ENCODE data around the gene SSTR5. TPM values are rescaled to one million over a fixed set of nuclear protein-coding genes. Genes with fewer than 3 reads are reported as not detected.
"Not testable (repeated sequence)": the region's sequence is repeated elsewhere in the genome, so short reads cannot be mapped to it uniquely, and the experiment has no call there.

Gene SSTR5
- total RNA-seq, 2 donors from 2014 or later, result 1.3 to 10.7 TPM

- ATAC-seq (no peak), DNase-seq (no peak)
- intact Hi-C loops (cut with DNase I), result no loop called here
Measured at GRCh38 chr16:1081734-1082265, 9.3 kb downstream of the SSTR5 start.

- intact Hi-C loops (cut with DNase I), result no loop called here
- DNase-seq (no peak), ATAC-seq (peak in 1 of 2 donors; percentile 15)
Measured at GRCh38 chr16:1082266-1082951, 9.9 kb downstream of the SSTR5 start.

DNA sequence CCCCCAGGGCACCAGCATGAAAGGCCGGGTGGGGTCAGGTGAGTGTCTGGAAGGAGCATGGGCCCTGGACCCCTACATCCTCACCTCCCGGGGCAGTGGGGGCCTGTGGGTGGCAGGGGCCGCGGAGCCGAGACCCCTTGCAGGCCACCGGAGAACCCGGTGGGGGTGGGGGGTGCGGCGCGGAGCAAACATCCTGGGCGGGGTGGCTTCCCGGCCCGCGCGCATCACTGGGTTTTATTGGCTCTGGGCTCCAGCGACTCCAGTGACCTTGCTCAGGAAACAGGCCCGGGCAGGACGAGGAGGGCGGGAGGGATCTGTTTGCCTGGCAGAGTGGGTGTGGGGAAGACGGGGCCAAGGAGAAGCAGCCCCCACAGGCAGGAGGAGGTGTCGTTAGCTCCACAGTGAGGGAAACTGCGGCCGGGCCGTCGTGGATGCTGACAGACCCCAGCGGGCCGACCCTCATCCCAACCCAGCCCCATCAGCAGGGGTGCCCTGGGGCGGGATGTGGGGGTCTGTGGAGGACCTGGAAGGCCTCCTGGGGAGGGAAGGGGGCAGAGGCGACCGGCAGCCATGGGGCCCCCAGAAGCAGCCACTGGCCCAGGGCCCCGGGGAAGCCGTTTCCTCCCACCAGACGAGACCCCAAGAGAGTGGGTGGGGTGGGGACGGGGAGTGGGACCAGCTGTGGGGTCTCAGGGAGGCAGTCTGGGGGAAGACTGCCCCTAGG is 10.6 kb downstream of the SSTR5 start:
- intact Hi-C loops (cut with DNase I), result no loop called here
- ATAC-seq (no peak), DNase-seq (no peak)

DNA sequence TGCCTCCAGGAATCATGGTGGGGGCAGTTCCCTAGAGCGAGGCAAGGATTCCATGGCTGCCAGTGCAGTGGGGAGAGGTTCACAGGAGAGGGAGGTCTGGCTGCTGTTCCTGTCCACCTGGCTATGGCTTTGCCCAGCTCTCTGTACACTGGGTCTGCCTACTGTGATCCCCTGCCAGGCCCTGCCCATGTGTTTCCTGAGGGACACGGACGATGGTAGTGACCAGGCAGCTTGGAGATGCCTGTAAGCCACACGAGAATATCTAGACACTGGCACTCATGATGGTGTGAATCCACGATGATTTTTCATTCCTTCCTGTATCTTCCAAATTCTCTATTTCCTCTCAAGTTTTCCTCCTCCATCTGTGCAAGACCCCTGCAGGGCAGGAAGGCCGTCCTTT is 12.4 kb downstream of the SSTR5 start:
- DNase-seq (no peak), ATAC-seq (no peak)

DNA sequence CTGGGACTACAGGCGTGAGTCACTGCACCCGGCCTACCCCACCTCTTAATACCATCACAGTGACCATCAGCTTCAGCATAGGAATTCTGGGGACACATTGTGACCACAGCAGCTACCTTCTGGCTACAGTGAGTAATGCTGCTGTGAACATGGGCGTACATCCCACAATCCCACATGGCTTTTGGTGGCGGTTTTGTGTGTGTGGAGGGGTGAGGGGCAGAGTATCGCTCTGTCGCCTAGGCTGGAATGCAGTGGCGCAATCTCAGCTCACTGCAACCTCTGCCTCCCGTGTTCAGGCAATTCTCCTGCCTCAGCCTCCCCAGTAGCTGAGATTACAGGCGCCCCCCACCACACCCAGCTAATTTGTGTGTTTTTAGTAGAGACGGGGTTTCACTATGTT is 13.9 kb downstream of the SSTR5 start:
- intact Hi-C loops (cut with DNase I); DNase-seq; ATAC-seq: not testable (repeated sequence)

More for the DNA sequence above, 12.4 kb downstream of the SSTR5 start:
- intact Hi-C loops (cut with DNase I), result no loop called here

GRCh38 chr16:1088295-1089170 is 16.0 kb downstream of the SSTR5 start:
- ATAC-seq (no peak), DNase-seq (no peak)
- intact Hi-C loops (cut with DNase I), result no loop called here

DNA sequence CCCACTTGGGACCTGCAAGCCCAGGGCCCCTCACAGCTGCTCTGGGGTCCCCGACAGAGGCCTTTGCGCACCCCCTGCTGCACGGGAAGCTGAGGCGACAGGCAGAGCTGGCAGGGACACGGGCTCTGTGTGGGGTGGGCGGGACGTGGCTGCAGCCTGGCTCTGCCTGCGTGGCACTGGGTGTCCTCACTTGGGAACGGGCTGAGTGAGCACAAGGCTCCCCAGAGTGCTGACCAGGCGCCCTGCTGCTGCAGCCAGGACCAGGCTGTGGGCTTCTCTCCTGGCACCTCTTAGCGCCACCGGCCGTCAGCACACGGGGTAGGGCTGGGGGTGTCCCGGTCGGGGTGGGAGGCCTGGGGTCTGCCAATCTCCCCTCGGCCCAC is 16.9 kb downstream of the SSTR5 start:
- DNase-seq (no peak), ATAC-seq (peak in 1 of 2 donors; percentile 79)
- intact Hi-C loops (cut with DNase I), result no loop called here

- peak; percentile 72 for DNase-seq
- intact Hi-C loops (cut with DNase I), result no loop called here
Measured at GRCh38 chr16:1089822-1090619, 17.5 kb downstream of the SSTR5 start.

GRCh38 chr16:1090620-1091587 is 18.4 kb downstream of the SSTR5 start:
- intact Hi-C loops (cut with DNase I), result no loop called here
- DNase-seq (no peak), ATAC-seq (peak in 1 of 2 donors; percentile 41)

More at GRCh38 chr16:1089822-1090619, 17.5 kb downstream of the SSTR5 start:
- ATAC-seq, result peak; percentile 84 to 92

DNA sequence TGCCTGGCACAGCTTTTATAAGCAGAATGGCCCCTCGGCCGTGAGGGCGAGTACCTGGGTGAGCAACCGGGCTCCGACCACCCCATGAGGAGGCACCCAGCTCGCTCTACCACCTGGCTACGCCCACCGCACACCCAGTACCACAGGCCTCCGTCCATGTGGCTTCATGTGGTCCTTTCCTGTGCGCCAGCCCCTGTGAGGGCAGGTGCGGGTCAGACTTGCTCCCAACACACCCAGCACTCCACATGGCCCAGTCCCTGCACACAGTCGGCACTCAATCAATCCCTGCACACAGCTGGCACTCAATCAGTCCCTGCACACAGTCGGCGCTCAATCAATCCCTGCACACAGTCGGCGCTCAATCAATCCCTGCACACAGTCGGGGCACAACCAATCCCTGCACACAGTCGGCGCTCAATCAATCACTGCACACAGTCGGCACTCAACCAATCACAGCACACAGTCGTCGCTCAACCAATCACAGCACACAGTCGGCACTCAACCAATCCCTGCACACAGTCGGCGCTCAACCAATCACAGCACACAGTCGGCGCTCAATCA is 19.5 kb downstream of the SSTR5 start:
- no peak for ATAC-seq
- DNase-seq, result no peak
- intact Hi-C loops (cut with DNase I), result no loop called here

DNA sequence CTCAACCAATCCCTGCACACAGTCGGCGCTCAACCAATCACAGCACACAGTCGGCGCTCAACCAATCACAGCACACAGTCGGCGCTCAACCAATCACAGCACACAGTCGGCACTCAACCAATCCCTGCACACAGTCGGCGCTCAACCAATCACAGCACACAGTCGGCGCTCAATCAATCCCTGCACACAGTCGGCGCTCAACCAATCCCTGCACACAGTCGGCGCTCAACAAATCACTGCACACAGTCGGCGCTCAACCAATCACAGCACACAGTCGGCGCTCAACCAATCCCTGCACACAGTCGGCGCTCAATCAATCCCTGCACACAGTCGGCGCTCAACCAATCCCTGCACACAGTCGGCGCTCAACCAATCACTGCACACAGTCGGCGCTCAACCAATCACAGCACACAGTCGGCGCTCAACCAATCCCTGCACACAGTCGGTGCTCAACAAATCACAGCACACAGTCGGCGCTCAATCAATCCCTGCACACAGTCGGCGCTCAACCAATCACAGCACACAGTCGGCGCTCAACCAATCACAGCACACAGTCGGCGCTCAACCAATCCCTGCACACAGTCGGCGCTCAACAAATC is 20.2 kb downstream of the SSTR5 start:
- ATAC-seq; intact Hi-C loops (cut with DNase I); DNase-seq: not testable (repeated sequence)

- DNase-seq, result no peak
- ATAC-seq, result no peak
- intact Hi-C loops (cut with DNase I), result no loop called here
Measured at GRCh38 chr16:1093284-1094123, 21.0 kb downstream of the SSTR5 start.

GRCh38 chr16:1094124-1094479 is 21.6 kb downstream of the SSTR5 start:
- intact Hi-C loops (cut with DNase I), result no loop called here
- DNase-seq (no peak), ATAC-seq (no peak)

GRCh38 chr16:1094601-1095449 is 22.3 kb downstream of the SSTR5 start:
- no peak for DNase-seq
- intact Hi-C loops (cut with DNase I), result no loop called here
- no peak for ATAC-seq

- intact Hi-C loops (cut with DNase I), result no loop called here
Measured at GRCh38 chr16:1095450-1096168, 23.1 kb downstream of the SSTR5 start.

More at GRCh38 chr16:1095450-1096168, 23.1 kb downstream of the SSTR5 start:
- DNase-seq, result no peak
- no peak for ATAC-seq

Data from left cardiac atrium (tissue), 4 donors.